Suppressor macrophage treated with lipopolysaccharide for 4 hours (primary cell): Measurements from ENCODE around the gene HPSE.
A peak's percentile ranks its signal among the peaks of the same experiment; 100 is the strongest.

Experiments used
- DNase-seq: peaks from one replicate; pipeline ENCODE4 v3.0.0-alpha.2; 2020

HPSE gene

GRCh38 chr4:83281307-83281706 is 53.3 kb downstream of the HPSE start:
- no peak for DNase-seq

GRCh38 chr4:83276299-83277040 is 58.2 kb downstream of the HPSE start:
- no peak for DNase-seq

DNA sequence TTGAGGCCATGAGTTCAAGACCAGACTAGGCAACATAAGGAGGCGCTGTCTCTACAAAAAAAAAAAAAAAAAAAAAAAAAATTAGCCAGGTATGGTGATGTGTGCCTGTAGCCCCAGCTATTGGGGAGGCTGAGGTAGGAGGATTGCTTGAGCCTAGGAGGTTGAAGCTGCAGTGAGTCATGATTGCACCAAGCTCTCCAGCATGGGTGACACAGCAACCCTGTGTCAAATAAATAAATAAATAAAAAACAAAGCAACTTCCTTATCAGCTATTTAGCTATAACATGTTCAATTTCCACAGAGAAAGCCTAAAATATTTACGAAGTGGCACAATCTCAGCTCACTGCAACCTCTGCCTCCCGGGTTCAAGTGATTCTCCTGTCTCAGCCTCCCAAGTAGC is 60.7 kb downstream of the HPSE start:
- DNase-seq: peak; percentile 47

DNA sequence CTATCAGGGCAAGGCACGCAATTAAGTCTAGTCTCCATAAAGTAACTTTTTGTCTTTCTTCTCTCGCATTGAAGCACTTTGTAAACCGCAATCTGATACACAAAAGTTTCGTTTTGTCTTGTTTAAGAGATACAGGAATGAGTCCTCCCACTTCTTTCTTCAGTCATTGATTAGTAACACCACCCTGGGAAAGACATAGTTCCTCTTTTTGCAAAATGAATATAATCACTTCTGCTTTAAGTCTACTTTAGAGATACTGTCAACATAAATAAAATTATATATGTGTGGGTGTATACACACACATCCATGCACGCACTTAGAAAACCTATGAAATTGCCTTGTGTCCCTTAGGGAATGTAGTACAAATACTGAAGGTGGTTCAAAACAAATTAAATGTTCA is 61.7 kb downstream of the HPSE start:
- peak; percentile 81 for DNase-seq

DNA sequence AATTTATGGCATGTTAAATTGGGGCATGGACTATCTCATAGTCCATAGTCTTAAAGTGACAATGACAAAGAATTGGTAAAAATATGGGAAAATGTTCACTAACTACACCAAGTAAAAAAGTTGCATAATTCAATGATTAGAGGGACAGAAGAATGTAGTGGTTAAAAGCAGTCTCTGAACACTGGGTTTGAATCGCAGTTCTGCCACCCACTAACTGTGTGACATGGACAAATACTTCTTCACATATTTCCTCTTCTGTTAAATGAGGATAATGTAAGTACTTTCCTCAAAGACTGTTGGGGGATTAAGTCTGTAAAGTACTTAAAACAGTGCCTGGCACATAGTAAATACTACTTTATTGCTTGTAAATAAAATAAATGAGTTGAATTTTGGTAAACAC is 65.4 kb downstream of the HPSE start:
- DNase-seq: no peak

DNA sequence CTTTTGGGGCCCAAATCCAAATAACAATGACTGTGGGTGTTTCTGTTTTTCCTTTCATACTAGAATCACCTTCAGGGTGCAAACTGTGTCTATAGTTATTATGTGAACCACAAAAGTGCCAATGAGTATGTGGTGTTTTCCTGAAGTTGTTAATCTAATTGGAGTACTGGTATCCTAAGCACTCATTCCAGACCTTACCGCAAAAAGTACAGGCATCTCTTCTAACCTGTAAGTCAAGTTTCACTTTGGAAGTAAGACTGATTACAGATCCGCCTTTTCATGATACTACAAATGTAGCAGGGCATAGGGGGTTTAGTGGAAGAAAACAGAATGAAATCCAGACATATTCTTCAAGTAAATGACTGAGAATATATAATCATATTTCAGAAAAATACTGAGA is 66.2 kb downstream of the HPSE start:
- DNase-seq: no peak

GRCh38 chr4:83267830-83268475 is 66.7 kb downstream of the HPSE start:
- no peak for DNase-seq

- DNase-seq: peak; percentile 55
Observed at GRCh38 chr4:83267121-83267829, 67.4 kb downstream of the HPSE start.

- no peak for DNase-seq
Observed at GRCh38 chr4:83266689-83267088, 68.0 kb downstream of the HPSE start.

DNA sequence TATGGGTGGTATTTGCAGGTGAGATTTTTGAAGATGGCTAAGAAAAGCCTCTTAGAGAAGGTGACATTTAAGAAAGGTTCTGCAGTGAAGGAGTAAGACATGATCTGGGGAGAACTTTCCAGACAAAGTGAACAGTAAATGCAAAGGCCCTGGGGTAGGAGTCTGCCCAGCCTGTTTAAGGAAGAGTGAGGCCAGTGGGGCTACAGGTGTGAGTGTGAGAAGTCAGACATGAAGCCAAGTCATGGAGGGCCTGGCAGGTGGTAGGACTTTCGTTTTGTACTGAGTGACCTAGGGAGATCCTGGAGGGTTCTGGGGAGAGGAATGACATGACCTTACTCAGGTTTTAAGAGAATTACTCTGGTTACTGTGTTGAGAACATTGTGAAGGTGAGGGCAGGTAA is 71.5 kb downstream of the HPSE start:
- no peak for DNase-seq

GRCh38 chr4:83262682-83263081 is 72.0 kb downstream of the HPSE start:
- DNase-seq: no peak

DNA sequence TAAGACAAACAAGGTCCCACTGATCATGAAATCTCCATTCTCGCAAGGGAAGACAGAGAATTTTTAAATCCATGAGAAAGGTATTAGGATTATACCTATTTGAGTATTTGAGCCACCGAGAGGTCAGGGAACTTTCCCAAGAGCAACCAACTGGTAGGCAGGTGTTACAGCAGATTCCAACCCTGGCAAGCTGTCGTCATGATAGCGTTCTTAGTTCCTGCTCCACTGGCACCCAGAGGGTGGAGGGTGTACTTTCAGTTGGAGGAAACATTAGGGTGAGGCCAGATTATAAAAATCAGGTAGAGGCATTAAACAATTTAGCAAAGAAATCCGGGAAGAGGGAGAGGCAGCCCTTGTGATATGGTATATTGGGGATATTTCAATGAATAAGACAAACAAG is 73.3 kb downstream of the HPSE start:
- no peak for DNase-seq

DNA sequence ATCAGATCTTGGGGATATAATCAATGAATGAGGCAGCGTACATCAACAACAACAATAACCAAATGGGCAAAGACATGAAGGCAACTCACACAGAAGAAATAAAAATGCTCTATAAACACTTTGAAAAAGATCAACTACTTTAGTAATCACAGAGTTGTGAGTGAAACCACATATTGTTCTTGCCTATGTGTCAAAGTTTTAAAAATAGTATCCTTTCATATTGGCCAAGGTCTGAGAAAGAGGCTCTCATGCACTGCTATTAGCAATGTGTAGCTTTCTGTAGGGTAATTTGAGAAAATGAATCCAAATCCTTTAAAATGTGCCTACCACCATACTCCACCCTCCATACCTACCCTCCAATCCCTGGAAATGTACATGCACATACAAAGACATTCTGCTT is 75.1 kb downstream of the HPSE start:
- no peak for DNase-seq

DNA sequence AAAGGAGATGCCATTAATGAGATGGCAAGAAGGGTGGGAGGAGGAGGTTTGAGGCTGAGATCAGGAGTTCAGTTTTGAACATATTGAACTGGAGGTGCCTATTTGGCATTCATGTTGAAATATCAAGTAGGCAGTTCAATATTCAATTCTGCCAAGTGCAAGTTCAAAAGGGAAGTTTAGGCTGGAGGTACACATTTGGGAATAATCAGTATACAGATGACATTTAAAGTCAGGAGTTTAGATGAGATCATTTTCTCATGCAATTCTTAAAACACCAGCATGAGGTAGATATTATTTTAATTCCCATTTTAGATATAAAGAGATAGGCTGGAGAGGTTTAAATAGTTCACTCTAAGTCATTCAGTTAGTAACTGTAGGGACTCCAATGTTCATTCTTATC is 76.2 kb downstream of the HPSE start:
- DNase-seq: peak; percentile 24

- no peak for DNase-seq
Observed at GRCh38 chr4:83257811-83258210, 76.8 kb downstream of the HPSE start.

GRCh38 chr4:83255584-83255983 is 79.1 kb downstream of the HPSE start:
- no peak for DNase-seq

DNA sequence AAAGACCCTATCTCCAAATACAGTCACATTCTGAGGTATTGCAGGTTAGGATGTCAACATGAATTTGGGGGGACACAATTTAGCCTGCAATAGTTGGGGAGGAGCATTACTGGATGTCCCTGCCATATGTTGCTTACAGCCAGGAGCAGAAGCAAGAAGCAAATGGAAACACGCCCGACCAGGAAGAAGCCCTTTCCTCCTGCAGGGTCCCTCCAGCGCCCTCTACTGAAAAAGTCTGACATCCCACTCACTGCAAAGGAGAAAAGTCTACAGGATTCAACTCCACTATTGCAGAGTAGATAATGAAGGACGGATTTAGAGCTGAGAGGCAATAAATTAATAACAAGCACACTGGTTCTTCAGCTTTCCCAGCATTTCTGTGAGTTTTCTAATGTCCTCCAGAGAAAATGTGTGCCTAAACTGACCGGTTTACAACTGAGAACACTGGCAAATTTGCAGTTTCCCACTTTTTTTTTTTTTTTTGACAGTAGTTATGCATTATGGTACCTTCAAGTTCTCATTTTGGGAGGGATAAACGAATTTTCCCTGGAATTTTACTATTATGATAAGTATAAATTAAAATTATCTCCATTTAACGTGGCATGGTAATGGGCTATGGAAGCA is 81.8 kb downstream of the HPSE start:
- DNase-seq: peak; percentile 88

GRCh38 chr4:83251447-83251830 is 83.2 kb downstream of the HPSE start:
- no peak for DNase-seq

DNA sequence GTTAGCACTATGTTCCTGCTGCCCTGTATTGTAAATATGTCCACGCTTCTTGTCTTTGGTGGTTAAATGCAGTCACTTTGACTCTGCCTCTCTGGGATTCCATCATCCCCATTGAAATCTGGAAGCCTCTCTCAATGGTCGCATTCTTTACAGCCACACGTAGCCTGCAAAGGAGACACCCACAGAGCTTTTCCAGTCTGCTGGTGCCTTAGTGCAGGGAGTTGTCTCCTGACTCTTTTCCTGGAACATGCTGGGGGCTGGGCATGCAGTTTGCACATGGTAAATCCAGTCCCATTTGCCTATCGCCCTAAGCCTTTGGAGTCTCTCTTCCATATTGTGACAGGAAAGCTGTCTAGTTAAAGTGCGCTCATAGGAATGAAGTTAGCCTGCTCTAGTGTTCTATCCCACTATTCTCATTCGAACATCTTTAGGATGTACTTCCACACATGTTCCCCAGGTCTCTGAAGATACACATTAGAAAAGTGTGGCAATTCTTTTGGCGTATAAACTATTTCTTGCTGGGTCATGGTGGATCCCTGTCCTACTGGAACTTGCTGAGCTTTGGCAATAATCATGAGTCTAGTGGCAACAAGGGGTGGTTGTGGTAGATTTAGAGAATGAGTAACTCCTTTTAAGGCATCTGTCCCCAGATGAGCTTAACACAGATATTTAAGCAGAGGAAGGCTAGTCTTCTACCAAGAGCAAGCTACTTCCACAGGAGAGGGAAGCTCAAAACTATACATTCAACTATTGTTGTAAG is 83.8 kb downstream of the HPSE start:
- DNase-seq: peak; percentile 41

DNA sequence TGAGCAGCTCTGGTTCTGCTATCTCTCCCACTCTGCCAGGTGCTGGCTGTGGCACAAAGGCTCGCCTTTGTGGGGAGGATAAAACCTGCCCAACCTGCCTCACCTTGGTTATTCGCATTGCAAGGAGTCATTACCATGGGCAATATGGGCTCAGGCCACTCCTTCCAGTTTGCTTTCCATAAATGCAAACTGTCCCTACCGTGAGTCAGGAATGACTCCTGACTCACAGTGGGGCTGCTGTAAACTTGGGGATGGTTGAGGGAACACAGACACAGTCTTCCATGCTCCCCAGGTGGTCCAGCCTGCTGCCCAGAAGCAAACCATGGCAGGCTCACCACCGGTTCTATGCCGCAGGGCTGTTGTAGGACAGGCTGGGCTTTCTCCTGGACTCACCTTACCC is 86.2 kb downstream of the HPSE start:
- no peak for DNase-seq

GRCh38 chr4:83247415-83248357 is 87.0 kb downstream of the HPSE start:
- DNase-seq: no peak
